ENCODE results near the gene PDE6A.

The PDE6A gene

GRCh38 chr5:149924486-149924885, 20.1 kb downstream of the PDE6A start:
- no peak for DNase-seq

DNA sequence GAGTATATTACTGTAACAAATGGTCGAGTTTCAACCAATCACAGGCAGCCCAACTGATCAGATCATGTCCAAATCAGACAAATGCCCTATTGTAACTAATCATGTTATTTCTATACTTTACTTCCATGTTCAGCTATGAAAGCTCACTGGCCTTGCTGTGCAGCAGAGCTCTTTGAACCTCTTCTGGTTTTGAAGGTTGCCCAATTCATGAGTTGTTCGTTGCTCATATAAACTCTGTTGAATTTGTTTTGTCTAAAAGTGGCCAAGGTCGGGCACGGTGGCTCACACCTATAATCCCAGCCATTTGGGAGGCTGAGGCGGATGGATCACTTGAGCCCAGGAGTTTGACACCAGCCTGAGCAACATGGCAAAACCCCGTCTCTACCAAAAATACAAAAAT, 21.6 kb downstream of the PDE6A start:
- no peak for DNase-seq

DNA sequence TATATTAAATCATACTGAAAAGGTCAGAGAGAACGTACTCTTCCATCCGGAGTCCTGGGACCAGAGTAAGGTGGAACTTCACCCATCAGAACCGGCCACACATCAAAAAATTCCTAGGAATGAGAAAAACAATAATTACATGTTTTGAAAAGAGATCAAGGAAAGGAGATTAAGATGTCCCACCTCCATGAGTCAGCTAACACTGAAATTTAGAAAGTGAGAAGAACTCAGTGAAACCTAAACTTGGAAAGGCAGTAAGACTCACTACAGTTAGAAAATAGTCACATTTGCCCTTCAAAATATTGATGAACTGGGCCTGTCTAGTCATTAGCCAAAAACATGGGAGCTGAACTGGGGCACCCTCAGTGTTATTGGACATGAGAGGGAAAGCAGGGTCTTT, 23.0 kb downstream of the PDE6A start:
- no peak for DNase-seq

DNA sequence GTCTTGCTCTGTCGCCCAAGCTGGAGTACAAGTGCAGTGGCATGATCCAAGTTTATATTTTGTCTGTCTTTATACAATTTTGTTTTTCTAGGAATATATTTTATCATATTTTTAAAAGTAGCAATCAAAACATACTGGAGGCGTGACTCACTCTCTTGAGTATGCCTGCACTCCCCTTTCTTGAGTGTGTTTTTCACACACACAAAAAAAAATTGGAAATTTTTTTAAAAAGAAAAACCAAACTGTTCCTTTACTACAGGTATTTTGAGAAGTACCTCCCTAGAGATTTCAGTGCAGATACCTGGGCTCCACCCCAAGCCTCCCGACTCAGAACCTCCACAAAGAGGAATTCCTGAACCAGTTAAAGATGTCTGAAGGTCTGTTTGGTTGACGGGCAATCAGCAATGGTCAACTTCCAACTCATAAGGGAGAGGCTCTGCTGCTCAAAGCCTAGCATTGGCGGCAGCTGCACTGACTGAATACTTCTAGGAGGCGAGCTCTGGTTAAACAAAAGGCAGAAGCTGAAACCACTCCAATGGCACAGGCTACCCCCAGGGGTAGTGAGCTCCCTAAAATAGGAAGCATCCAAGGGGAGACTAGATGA, 27.4 kb downstream of the PDE6A start:
- DNase-seq, result no peak

- DNase-seq, result no peak
These were observed 28.1 kb downstream of the PDE6A start for GRCh38 chr5:149916334-149917072.

DNA sequence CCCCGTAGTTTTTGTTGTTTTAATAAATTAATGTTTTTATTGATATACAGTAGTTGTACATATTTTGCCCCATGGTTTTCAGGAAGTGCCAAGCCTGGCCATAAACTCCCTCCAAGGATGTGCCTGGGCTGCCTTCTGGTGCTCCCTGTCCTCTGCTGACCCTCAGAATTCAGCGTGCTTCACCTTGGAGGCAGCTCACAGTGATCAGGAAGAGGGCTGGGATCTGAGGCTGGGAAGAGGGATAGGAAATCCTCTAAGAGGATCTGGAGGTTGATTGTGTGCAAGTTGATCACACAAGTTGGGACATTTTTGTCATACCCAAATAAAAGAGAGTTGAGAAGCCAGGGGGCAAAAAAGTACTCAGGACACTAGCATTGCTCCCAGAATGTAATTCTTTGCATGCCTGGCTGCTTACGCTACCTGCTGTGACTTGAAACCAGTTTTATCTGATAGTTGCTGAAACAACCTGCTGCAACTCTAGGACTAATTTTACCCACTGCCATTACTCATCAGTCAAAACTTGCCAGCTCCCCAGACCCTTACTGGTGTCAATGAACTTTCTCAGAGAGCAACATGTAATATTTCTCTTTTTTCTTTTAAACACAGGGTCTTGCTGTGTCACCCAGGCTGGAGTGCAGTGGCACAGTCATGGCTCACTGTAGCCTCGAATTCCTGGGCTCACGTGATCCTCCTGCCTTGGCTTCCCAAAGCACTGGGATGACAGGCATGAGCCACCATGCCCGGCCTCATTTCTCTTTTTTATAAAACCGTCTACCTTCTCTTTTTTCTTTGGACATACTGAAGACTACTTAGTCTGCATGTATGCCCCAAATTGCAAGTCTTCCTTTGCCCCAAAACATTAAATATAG, 29.0 kb downstream of the PDE6A start:
- DNase-seq, result no peak

GRCh38 chr5:149913436-149914419, 30.9 kb downstream of the PDE6A start:
- no peak for DNase-seq

GRCh38 chr5:149912226-149912871, 32.2 kb downstream of the PDE6A start:
- no peak for DNase-seq

DNA sequence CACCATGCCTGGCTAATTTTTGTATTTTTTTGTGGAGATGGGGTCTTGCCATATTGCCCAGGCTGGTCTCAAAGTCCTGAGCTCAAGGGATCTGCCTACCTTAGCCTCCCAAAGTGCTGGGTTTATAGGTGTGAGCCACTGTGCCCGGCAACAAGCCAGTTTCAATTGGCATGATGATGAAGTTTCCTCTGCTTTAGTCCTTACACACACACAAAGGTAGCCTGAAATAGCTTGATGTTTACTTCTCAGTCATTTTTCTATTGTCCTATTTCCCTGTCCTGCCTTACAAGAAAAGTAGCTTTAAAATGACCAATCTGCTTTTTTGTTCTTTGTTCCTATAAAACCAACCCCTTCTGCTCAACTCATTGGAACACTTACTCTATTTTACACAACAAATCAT, 33.6 kb downstream of the PDE6A start:
- DNase-seq, result no peak

DNA sequence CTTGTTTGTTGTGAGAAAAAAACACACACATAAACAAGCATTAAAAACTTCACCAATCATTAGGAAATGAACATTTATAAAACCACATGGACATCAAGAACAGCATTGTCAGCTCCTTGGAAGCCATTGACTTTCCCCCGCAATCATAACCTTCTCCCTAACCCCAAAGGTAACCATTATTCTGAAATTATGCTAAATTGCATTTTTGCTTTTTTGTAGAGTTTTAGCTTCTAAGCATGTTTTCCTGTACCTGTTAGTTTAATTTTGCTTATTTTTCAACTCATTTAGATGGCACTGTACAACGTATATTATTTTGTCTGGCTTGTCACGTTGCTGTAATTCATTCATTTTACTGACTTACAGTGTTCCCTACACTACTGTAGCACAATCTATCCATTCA, 36.8 kb downstream of the PDE6A start:
- no peak for DNase-seq

DNA sequence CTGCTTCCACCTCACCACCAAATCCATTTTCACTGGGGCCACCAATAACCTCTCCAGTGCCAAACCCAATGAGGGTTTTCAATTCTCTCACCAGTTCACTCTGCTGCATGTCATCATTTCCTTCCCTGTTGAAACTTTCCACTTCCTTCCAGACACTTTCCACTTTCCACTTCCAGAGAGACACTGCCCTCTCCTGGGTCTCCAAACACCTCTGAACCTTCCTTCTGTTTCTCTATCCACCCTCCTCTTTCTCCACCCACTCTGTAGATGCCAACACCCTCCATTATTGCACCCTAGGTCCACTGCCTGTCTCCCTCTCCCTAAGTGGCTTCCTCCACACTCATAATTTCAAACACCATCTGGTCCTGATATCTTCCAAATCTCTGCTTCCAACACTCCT, 39.6 kb downstream of the PDE6A start:
- no peak for DNase-seq

- no peak for DNase-seq
These were observed 40.2 kb downstream of the PDE6A start for GRCh38 chr5:149904293-149904886.

DNA sequence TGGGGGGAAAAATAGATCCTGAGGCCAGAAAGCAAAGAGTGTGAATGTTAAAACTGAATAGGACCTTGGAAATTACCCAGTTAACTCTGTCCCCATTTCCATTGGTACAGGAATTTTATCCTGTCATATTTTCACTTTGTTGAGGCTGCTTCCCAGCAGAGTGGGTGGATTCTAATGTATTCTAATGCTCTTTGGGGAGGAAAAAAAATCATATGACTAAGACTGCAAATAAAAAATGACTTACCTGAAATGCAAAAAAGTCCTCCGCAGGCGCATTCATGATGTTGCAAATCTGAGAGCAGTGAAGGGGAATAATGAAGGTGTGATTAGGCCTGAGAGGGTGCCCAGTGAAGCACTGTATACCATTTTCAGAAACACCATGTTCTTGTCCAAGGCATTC, 41.2 kb downstream of the PDE6A start:
- no peak for DNase-seq

DNA sequence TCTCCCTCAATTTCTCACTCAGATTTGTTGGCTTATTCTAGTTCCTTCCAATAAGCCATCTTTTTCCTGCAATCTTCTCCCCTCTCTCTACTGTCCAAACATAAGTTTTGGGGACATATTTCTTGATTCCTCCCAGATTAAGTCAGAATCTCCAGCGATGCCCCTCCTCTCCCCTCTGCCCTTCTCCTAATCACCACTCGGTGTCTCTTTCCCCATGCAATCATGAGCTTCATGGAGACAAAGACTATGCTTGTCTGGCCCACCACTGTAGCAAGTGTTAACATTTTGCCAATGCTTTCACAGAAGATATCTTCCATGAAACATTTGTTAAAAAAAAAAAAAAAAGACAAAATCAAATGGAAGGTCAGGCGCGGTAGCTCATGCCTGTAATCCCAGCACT, 42.4 kb downstream of the PDE6A start:
- DNase-seq, result no peak

DNA sequence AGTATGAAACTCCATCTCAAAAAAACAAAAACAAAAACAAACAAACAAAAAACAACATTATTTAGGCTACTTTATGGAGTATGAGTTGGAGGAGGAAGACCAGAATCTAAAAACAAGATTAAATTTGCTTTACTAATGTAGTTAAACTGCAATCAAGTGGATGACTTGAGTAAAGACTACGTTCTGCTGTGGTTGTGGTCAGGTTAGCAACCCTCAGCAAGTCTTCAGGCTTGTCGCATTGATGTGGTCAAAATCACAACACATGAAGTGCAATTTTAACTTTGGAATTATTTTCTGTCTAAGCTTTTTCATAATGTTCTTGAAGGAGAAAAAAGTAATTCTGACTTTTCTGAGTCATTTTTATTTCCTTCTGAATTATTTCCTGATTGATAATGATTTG, 43.1 kb downstream of the PDE6A start:
- DNase-seq, result no peak

GRCh38 chr5:149900390-149900789, 44.2 kb downstream of the PDE6A start:
- no peak for DNase-seq

- no peak for DNase-seq
These were observed 45.8 kb downstream of the PDE6A start for GRCh38 chr5:149898811-149899210.

DNA sequence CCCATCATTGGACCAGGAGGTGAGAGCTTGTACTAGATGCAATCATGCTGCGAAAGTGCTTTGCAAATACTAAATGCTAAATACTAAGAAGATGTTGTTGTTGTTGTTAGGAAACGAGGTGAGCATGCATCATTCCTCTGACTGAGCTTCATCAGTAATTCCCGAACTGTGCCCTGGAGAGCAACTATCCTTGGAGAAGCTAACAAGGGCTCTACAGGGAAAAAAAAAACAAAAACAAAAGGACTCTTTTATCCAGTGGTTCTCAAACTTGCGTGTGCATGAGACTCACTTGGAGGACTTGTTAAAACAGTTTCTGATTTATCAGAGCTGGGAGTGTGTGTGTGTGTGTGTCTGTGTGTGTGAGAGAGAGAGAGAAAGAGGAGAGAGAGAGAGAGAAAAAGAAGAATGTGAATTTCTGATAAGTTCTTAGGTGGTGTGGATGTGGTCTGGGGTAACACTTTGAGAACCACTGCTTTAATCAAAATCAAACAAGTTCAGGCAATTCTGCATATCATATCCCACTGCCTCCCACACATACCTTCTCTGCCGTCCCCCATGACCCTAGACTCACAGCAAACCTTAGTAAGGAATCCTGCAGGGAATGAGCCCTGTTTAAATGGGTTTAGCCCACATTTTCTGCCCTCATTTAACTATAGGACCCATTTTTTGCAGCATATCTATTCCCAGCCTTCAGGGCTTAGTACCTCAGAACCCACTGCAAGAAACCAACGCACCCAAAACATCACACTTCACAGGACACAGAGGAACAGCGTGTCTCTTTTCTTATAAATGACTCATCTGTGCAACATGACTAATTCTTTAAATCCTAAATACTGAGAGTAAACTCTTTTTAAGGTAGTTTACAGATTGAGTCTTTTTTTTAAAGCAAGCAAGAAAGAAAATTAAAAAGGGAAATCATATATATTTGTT, 48.9 kb downstream of the PDE6A start:
- no peak for DNase-seq

DNA sequence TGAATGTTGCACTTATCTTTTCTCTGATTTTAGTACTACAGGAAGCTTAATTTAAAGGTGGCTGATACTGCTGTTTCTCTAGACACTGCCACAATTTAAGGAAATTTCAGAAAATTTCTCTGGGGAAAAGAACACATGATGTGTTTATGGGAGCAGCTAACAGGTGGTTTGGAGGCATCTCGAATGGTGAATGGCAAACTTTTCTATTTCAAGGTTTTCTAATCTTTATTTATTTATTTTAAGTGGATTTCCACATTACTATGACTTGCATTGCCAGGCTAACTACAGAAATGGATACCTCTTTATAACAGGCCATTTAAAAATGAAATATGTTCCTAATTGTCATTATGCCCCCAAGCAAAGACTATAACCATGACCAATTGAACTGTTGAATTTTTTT, 50.4 kb downstream of the PDE6A start:
- DNase-seq, result no peak

DNA sequence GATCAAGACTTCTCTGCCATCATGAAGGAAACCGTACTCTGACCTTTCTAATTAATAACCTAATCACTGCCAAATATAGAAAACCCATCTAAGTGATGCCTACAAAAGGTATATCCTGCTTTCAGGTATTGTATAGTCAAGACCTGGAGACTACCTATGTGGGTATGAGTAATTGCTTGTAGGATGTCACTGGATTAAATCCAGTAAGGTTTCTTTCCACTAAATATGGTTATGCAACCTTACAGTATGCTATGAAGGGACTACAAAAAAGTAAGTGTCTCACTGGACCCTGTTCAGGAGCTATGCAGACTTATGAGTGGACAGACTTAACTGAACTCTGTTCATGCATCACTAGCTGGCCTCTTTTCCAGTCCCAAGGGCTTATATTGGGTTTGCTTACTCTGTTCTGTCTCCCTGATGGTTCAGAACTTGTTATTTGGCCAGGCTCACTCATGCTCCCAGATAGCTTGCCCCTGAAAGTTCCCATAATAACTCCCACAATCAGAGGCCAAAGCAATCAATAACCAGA, 51.1 kb downstream of the PDE6A start:
- DNase-seq, result no peak

All from right hindlimb (tissue), 1 donor.